Measurements from ENCODE around the gene PHLDB3. TPM values are rescaled to one million over a fixed set of nuclear protein-coding genes. Genes with fewer than 3 reads are reported as not detected.

Gene PHLDB3
- polyA plus RNA-seq, 10 donors: 1.9 to 5.3 (median 4.1) TPM

DNA sequence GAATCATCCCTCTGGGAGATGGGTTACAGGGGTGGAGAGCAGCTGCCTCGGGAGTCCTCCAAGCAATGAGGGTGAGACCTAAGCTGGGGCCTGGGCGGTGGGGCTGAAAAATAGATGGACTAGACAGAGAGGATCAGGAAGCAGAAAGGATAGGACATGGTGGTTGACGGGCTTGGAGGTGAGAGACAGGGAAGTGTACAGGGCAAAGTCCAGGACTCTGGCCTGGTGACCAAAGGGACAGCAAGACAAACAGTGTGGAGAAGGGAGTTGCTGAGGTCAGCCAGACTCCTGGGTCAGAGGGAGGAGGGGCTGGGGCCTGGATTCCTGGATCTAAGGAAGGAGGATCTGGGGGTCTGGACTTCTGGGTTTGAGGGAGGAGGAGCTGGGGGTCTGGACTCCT is 5.5 kb downstream of the PHLDB3 start:
- DNase-seq: no peak

- peak; percentile 49 to 87 (median 72) for DNase-seq
Observed at GRCh38 chr19:43498233-43498842, 6.2 kb downstream of the PHLDB3 start.

DNA sequence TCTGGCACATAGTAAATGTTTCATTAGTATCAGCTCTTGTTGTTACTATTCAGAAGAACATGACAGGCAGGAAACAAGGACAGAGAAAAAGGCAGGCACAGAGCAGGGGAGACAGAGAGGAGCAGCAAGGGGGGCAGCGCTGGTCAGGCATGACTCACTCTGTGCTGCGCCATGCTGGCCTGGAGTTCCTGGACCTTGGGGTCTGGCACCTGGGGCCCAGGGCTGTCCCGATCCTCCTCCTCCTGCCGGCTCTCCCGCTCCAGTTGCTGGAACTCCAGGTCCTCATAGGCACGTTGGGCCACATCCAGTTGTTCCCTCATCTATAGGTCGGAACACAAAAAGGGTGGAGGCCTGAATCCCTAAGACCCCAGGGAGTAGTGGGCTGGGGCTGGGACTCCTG is 7.6 kb downstream of the PHLDB3 start:
- no peak for DNase-seq

- no peak for DNase-seq
Observed at GRCh38 chr19:43495082-43495481, 9.5 kb downstream of the PHLDB3 start.

- DNase-seq: no peak
Observed at GRCh38 chr19:43490759-43491158, 13.8 kb downstream of the PHLDB3 start.

- no peak for DNase-seq
Observed at GRCh38 chr19:43489979-43490599, 14.5 kb downstream of the PHLDB3 start.

- DNase-seq: no peak
Observed at GRCh38 chr19:43489310-43489709, 15.2 kb downstream of the PHLDB3 start.

- DNase-seq: no peak
Observed at GRCh38 chr19:43488179-43488578, 16.4 kb downstream of the PHLDB3 start.

DNA sequence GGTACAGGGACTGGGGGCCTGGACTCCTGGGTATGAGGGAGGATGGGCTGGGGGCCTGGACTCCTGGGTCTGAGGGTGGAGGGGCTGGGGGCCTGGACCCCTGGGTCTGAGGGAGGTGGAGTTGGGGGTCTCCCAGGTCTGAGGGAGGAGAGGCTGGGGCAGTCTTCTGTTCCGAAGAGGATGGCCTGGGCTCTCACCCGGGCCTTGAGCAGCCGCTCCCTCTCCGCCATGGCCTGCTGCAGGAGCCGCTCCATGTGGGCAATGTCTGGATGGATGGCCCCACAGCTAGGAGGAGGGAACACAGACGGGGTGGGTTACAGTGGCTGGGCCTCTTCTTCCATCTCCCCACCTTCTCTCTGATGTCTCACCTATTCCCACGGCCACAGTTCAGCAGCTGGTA is 18.1 kb downstream of the PHLDB3 start:
- DNase-seq: no peak

DNA sequence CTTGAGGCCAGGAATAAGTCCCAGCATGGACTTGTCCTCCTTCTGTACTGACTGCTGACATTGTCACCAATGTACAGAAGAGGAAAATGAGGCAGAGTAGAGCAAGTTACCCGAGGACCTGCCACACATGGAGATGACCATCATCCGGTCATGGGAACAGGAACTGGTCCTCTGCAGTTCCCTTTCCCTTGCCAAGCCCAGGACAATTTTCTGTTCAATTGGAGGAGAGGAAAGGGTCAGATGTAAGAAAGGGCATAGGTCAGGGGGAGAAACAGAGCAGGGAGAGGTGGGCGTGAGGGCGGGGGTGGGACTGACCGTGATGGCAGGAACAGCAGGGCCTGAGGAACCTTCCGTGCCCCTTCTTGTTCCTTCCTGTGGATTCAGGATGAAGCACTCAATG is 18.6 kb downstream of the PHLDB3 start:
- no peak for DNase-seq

GRCh38 chr19:43483281-43483680 is 21.3 kb downstream of the PHLDB3 start:
- DNase-seq: no peak

- no peak for DNase-seq
Observed at GRCh38 chr19:43482193-43482592, 22.4 kb downstream of the PHLDB3 start.

GRCh38 chr19:43481701-43482100 is 22.8 kb downstream of the PHLDB3 start:
- DNase-seq: no peak

DNA sequence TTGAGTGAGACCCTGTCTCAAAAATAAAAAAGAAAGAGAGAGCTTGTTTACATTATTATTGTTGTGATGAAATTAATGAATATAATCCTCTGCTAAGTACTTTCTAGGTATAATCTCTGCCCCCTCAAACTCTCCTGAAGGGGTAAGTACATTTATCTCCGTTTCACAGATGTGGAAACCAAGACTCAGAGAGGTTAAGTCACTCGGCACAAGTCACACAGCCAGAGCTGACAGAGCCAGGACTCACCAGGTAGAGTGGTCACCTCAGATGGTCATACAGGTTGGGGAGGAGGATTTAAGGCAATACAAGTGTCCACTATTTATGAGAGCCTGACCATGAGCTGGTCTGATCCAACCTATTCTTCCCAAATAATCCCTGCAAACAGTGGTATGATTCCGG is 24.0 kb downstream of the PHLDB3 start:
- DNase-seq: no peak

DNA sequence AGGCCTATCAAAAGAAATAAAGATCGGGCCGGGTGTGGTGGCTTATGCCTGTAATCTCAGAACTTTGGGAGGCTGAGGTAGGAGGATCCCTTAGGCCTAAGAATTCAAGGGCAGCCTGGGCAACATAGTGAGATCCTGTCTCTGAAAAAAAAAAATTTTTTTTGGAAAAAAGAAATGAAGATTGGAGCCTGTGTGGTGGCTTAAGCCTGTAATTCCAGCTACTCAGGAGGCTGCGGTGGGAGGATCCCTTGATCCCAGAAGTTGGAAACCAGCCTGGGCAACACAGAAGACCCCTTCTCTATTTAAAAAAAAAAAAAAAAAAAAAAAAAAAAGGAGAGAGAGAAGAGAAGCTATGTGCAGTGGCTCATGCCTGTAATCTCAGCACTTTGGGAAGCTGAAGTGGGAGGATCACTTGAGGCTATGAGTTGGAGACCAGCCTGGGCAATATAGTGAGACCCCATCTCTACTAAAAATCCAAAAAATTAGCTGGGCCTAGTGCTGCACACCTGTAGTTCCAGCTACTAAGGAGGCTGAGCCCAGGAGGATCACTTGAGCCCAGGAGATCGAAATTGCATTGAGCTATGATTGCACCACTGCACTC is 24.5 kb downstream of the PHLDB3 start:
- no peak for DNase-seq

DNA sequence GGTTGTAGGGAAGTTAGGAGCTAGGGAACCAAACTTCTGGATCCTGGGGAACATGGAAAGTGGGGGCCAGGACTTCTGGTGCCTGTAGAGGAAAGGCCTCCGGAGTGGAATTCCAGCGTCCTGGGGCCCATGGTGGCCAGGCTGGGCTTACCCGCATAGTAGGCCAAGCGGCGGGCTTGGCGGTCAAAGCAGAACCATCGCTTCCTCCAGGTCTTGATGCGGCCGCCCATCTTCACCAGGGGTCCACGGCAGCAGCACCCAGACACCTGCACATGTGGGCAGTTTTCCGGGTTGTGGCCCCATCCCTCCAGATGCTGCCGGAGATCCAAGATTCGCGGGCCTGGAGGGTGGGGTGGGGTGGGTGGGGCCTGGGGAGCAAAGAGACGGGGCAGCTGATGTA is 25.3 kb downstream of the PHLDB3 start:
- DNase-seq: no peak

DNA sequence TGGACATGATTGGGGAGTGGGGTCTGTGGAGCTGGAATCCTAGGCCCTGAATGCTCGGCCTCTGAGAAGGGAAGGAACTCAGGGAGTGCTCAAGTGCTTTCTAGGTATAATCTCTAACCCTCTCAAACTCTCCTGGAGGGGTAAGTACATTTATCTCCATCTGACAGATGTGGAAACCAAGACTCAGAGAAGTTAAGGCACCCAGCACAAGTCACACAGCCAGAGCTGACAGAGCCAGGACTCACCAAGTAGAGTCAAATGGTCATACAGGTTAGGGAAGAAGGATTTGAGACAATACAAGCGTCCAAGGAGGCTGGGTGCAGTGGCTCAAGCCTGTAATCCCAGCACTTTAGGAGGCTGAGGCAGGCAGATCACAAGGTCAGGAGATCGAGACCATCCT is 26.2 kb downstream of the PHLDB3 start:
- DNase-seq: no peak

DNA sequence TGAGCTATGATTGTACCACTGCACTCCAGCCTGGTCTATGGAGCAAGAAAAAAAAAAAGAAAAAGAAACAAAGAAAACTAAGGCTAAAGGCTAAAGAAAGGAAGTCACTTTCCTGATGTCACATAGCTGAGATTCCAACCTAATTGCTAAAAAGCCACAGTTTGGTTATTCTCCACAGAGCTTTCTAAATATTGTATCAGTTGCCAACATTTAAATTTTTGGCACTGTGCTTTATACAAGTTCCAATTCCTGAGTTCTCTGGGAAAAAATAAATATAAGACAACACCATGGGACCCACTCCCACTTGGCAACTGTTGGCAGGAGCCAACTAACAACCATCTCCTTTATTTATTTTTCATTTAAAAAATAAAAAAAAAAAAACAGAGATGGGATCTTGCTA is 27.9 kb downstream of the PHLDB3 start:
- DNase-seq: peak in 1 of 3 donors; percentile 62

- peak; percentile 88 to 95 (median 93) for DNase-seq
Observed at GRCh38 chr19:43474986-43475705, 29.4 kb downstream of the PHLDB3 start.

GRCh38 chr19:43474487-43474886 is 30.1 kb downstream of the PHLDB3 start:
- DNase-seq: no peak

DNA sequence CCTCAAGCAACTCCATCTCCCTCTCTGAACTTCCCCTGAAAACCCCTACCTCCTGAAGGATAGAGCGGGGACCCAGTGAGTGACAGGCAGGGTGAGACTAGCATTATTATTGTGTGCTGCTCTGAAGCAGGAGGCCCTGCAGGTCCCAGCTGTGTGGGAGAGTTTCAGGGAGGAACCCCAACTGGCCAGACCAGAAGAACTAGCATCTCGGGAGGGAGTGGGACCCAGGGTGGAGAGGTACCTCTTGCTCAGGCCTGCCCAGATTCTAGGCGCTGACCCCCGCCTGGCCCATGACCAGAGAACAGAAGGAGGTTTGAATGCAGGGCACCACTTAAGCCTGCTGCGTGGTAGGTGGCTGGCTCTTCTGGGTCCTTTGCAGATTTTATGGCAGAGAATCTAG is 33.5 kb downstream of the PHLDB3 start:
- DNase-seq: no peak

DNA sequence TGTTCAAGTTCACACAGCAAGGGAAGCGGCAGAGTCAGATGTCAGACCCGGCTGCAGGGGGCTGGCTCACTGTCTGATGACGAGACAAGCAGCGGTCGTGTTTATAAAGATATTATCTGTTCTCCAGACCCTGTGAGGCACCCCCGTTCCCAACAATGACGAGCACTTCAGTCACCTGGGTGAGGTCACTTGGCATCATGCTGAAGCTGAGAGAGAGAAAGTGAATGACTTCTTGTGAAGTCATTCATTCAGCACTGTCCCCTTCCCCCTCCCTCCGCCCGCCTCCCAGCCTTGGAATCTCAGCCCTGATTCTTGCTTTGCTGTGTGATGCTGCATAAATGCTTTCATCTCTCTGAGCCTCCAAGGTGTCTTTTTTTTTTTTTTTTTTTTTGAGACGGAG is 34.3 kb downstream of the PHLDB3 start:
- no peak for DNase-seq

GRCh38 chr19:43469160-43469480 is 35.4 kb downstream of the PHLDB3 start:
- no peak for DNase-seq

Measured in muscle of back (tissue), 11 donors.